HepG2 (cell line): ENCODE data around the gene TAF6L. TPM values are rescaled to one million over a fixed set of nuclear protein-coding genes. Genes with fewer than 3 reads are reported as not detected.

Source experiments
- ATF4 ChIP-seq, 2 experiments: fragments of 450-650 bp in 1 of 2; sonication (generic) in 1 of 2; formaldehyde crosslinking; IDR thresholded peaks; 2 replicates each; pipeline versions ENCODE4 v1.5.0 to v1.8.0; 2020 to 2022; ENCODE audit warnings: mild to moderate bottlenecking in 1 of 2, missing genetic modification reagents in 1 of 2
- CBX1 ChIP-seq: IDR thresholded peaks from one replicate; pipeline ENCODE4 v1.6.1; 2016; ENCODE audit warnings: antibody characterized with exemption, low read depth
- DR1 ChIP-seq: sonication (generic); formaldehyde crosslinking; IDR thresholded peaks from 2 replicates; pipeline ENCODE4 v1.8.0; 2021; ENCODE audit warnings: mild to moderate bottlenecking, missing genetic modification reagents, inconsistent platforms
- HDAC1 ChIP-seq: sonication (generic); formaldehyde crosslinking; IDR thresholded peaks from 2 replicates; pipeline ENCODE4 v1.5.1; 2020; ENCODE audit warnings: mild to moderate bottlenecking, missing genetic modification reagents
- HDAC6 ChIP-seq: fragments of 200-600 bp; sonication (generic); IDR thresholded peaks from 2 replicates; pipeline ENCODE4 v1.7.0; 2017; ENCODE audit warnings: mild to moderate bottlenecking, antibody characterized with exemption, low read length, low read depth
- HHEX ChIP-seq: IDR thresholded peaks from 2 replicates; pipeline ENCODE4 v1.6.1; 2016; ENCODE audit warnings: control low read depth
- HNRNPUL1 ChIP-seq: fragments of 200-400 bp; formaldehyde crosslinking; IDR thresholded peaks from 2 replicates; pipeline ENCODE4 v1.6.1; 2017; ENCODE audit warnings: low read depth, mild to moderate bottlenecking, low read length, moderate library complexity
- KDM6A ChIP-seq: IDR thresholded peaks from 2 replicates; pipeline ENCODE4 v1.6.1; 2016; ENCODE audit warnings: low read depth
- MBD4 ChIP-seq: IDR thresholded peaks from 2 replicates; pipeline ENCODE4 v1.6.1; 2012; ENCODE audit warnings: low read length, inconsistent platforms, borderline replicate concordance
- MEIS2 ChIP-seq: sonication (generic); formaldehyde crosslinking; IDR thresholded peaks from 2 replicates; pipeline ENCODE4 v1.9.0; 2021; ENCODE audit warnings: mild to moderate bottlenecking, missing genetic modification reagents
- POGZ ChIP-seq: sonication (generic); formaldehyde crosslinking; IDR thresholded peaks from 2 replicates; pipeline ENCODE4 v1.4.0; 2020; ENCODE audit warnings: mild to moderate bottlenecking, missing genetic modification reagents
- SPEN ChIP-seq: sonication (generic); formaldehyde crosslinking; IDR thresholded peaks from 2 replicates; pipeline ENCODE4 v1.5.1; 2020; ENCODE audit warnings: low read depth, mild to moderate bottlenecking, missing genetic modification reagents
- TBP ChIP-seq: sonication (generic); formaldehyde crosslinking; IDR thresholded peaks from 2 replicates; pipeline ENCODE4 v1.5.0; 2020; ENCODE audit warnings: missing genetic modification reagents
- TOPORS ChIP-seq: sonication (generic); formaldehyde crosslinking; IDR thresholded peaks from 2 replicates; pipeline ENCODE4 v1.8.0; 2023; ENCODE audit warnings: mild to moderate bottlenecking, missing genetic modification reagents
- U2AF1 ChIP-seq: fragments of 200-400 bp; formaldehyde crosslinking; optimal IDR thresholded peaks from 2 replicates; pipeline ENCODE3; 2017; ENCODE audit warnings: mild to moderate bottlenecking, low read depth, low read length
- ZNF234 ChIP-seq: sonication (generic); formaldehyde crosslinking; conservative IDR thresholded peaks from 2 replicates; pipeline ENCODE4 v1.5.1; 2020; ENCODE audit warnings: mild to moderate bottlenecking, missing genetic modification reagents
- ZNF34 ChIP-seq: sonication (generic); formaldehyde crosslinking; IDR thresholded peaks from 2 replicates; pipeline ENCODE4 v1.4.0; 2020; ENCODE audit warnings: mild to moderate bottlenecking, missing genetic modification reagents, borderline replicate concordance
- ZNF567 ChIP-seq: sonication (generic); formaldehyde crosslinking; IDR thresholded peaks from 2 replicates; pipeline ENCODE4 v1.8.1; 2023; ENCODE audit warnings: mild to moderate bottlenecking, missing genetic modification reagents, borderline replicate concordance
- ZNF639 ChIP-seq: conservative IDR thresholded peaks from 2 replicates; pipeline ENCODE4 v1.6.1; 2018; ENCODE audit warnings: missing genetic modification reagents
- ZNF703 ChIP-seq: sonication (generic); formaldehyde crosslinking; IDR thresholded peaks from 2 replicates; pipeline ENCODE4 v1.5.1; 2020; ENCODE audit warnings: missing genetic modification reagents, mild to moderate bottlenecking, moderate library complexity, borderline replicate concordance
- ZNF770 ChIP-seq: sonication (generic); formaldehyde crosslinking; IDR thresholded peaks from 2 replicates; pipeline ENCODE4 v1.5.0; 2020; ENCODE audit warnings: mild to moderate bottlenecking, missing genetic modification reagents
- ZSCAN31 ChIP-seq: sonication (generic); formaldehyde crosslinking; IDR thresholded peaks from 2 replicates; pipeline ENCODE4 v1.5.0; 2020; ENCODE audit warnings: low read depth, mild to moderate bottlenecking, missing genetic modification reagents
- polyA plus RNA-seq, 8 experiments: library from polyadenylated mRNA; depleted of rRNA in 3 of 8; stranded (reverse) in 7 of 8; unstranded in 1 of 8; fragments of >200 nt; fragmentation: Illumina TruSeq in 4 of 8; extraction: Trizol in 4 of 8; gene quantifications; 2 replicates each; pipeline versions ENCODE4 v1.2.1 to v1.2.3, GENCODE V29; 2011 to 2016; ENCODE audit warnings: low read depth in 4 of 8, missing spikeins in 1 of 8, mixed read lengths in 1 of 8; ENCODE audit not compliant: insufficient read depth in 1 of 8
- total RNA-seq, 5 experiments: library from RNA; depleted of rRNA; stranded (reverse); fragments of >200 nt; fragmentation: Illumina TruSeq; extraction: Trizol; gene quantifications; 2 replicates each; pipeline ENCODE4 v1.2.3, GENCODE V29; 2016; ENCODE audit warnings: low read depth in 1 of 5
- TF ChIP-seq, protein P1 (sequence below): sonication (generic); formaldehyde crosslinking; IDR thresholded peaks from 2 replicates; pipeline ENCODE4 v1.9.0; 2022; ENCODE audit warnings: missing genetic modification reagents, mild to moderate bottlenecking, borderline replicate concordance
- TF ChIP-seq, protein P2 (sequence below): sonication (generic); formaldehyde crosslinking; IDR thresholded peaks from 2 replicates; pipeline ENCODE4 v1.4.0; 2020; ENCODE audit warnings: mild to moderate bottlenecking, missing genetic modification reagents

Gene TAF6L
- total and polyA plus RNA-seq, 2 of the 13 experiments (the other 11 are each of a cell fraction or from before 2014, with no cell fraction given): 12.6 to 19.4 TPM

- peak; percentile 91 for TF ChIP-seq ZNF639 (CRISPR knock-in tag)
- peak; percentile 83; the same call in 1 of the 2 replicates for TF ChIP-seq DR1 (CRISPR knock-in tag)
- TF ChIP-seq ZNF703 (CRISPR knock-in tag): no peak
- peak; percentile 93 for TF ChIP-seq TOPORS
- TF ChIP-seq HNRNPUL1: no peak
- TF ChIP-seq, protein P1, sequence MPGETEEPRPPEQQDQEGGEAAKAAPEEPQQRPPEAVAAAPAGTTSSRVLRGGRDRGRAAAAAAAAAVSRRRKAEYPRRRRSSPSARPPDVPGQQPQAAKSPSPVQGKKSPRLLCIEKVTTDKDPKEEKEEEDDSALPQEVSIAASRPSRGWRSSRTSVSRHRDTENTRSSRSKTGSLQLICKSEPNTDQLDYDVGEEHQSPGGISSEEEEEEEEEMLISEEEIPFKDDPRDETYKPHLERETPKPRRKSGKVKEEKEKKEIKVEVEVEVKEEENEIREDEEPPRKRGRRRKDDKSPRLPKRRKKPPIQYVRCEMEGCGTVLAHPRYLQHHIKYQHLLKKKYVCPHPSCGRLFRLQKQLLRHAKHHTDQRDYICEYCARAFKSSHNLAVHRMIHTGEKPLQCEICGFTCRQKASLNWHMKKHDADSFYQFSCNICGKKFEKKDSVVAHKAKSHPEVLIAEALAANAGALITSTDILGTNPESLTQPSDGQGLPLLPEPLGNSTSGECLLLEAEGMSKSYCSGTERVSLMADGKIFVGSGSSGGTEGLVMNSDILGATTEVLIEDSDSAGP (CRISPR knock-in tag): no peak; the same call in 1 of the 2 replicates
- TF ChIP-seq HHEX: no peak
- no peak for TF ChIP-seq U2AF1
- no peak for TF ChIP-seq HDAC6
- TF ChIP-seq TBP: peak; percentile 63; the same call in 1 of the 2 replicates
- TF ChIP-seq HDAC1 (CRISPR knock-in tag): peak; percentile 77
- TF ChIP-seq ZNF234: no peak
- TF ChIP-seq POGZ (CRISPR knock-in tag): no peak
- TF ChIP-seq ZNF34 (CRISPR knock-in tag): peak; percentile 72; the same call in 1 of the 2 replicates
- no peak for TF ChIP-seq MBD4
- TF ChIP-seq ZSCAN31 (CRISPR knock-in tag): peak; percentile 75; the same call in 1 of the 2 replicates
- 0 out of 2 replicates have a peak, but pooled peaks have one; percentile 71 for TF ChIP-seq ZNF567 (CRISPR knock-in tag)
- TF ChIP-seq KDM6A (CRISPR knock-in tag): no peak; the same call in 1 of the 2 replicates
- peak; percentile 75 for TF ChIP-seq CBX1
- TF ChIP-seq SPEN (CRISPR knock-in tag): peak; percentile 95
- peak; percentile 89 for TF ChIP-seq MEIS2 (CRISPR knock-in tag)
- 0 out of 4 replicates have a peak, but pooled peaks of 1 of the 2 experiments have one; percentile 1 for TF ChIP-seq ATF4 (CRISPR knock-in tag; IDR thresholded peaks at IDR 0.05)
- TF ChIP-seq ZNF770 (CRISPR knock-in tag): peak; percentile 63; the same call in 1 of the 2 replicates
- TF ChIP-seq, protein P2, sequence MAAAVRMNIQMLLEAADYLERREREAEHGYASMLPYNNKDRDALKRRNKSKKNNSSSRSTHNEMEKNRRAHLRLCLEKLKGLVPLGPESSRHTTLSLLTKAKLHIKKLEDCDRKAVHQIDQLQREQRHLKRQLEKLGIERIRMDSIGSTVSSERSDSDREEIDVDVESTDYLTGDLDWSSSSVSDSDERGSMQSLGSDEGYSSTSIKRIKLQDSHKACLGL: peak; percentile 92
Measured at GRCh38 chr11:62727165-62727871, 43.9 kb upstream of the TAF6L start, which contains the start of gene HNRNPUL2 (continued).
